Choroid plexus epithelial cell (primary cell): Measurements from ENCODE around the gene ENDOV.

Source experiments
- DNase-seq: peaks from one replicate; pipeline ENCODE4 v3.0.0-alpha.2; 2010; ENCODE audit warnings: low read depth
- H3K4me3 ChIP-seq: 2 replicates; pipeline ENCODE4 v1.5.1; 2011; ENCODE audit warnings: low read depth, mild to moderate bottlenecking, control low read depth, low read length, moderate library complexity
- CTCF ChIP-seq: conservative IDR thresholded peaks from 2 replicates; pipeline ENCODE4 v1.5.1; 2011; ENCODE audit warnings: low read depth, mild to moderate bottlenecking, control low read depth, inconsistent platforms, low read length, moderate library complexity

Gene ENDOV

GRCh38 chr17:80466188-80466705 is 51.3 kb downstream of the ENDOV start:
- no peak for TF ChIP-seq CTCF
- no peak for DNase-seq
- no peak overlapping the region for H3K4me3 ChIP-seq

GRCh38 chr17:80468242-80468641 is 53.3 kb downstream of the ENDOV start:
- no peak for DNase-seq
- no peak overlapping the region for H3K4me3 ChIP-seq
- TF ChIP-seq CTCF, result no peak

- no peak for DNase-seq
- TF ChIP-seq CTCF, result no peak
- H3K4me3 ChIP-seq, result no peak overlapping the region
These were observed 54.0 kb downstream of the ENDOV start for GRCh38 chr17:80468781-80469493.

- DNase-seq, result no peak
- no peak overlapping the region for H3K4me3 ChIP-seq
- no peak for TF ChIP-seq CTCF
These were observed 54.7 kb downstream of the ENDOV start for GRCh38 chr17:80469667-80470066.

GRCh38 chr17:80470603-80471002 is 55.6 kb downstream of the ENDOV start:
- H3K4me3 ChIP-seq, result no peak overlapping the region
- TF ChIP-seq CTCF, result no peak
- DNase-seq, result no peak

- no peak for DNase-seq
- no peak for TF ChIP-seq CTCF
- no peak overlapping the region for H3K4me3 ChIP-seq
These were observed 57.0 kb downstream of the ENDOV start for GRCh38 chr17:80471922-80472321.

- no peak for TF ChIP-seq CTCF
- no peak for DNase-seq
- no peak overlapping the region for H3K4me3 ChIP-seq
These were observed 58.0 kb downstream of the ENDOV start for GRCh38 chr17:80472996-80473395.
